ENCODE measurements around the gene PIGH.
"Not testable (repeated sequence)": the region's sequence is repeated elsewhere in the genome, so short reads cannot be mapped to it uniquely, and the experiment has no call there.

PIGH gene

GRCh38 chr14:67599698-67600561 is at the start of gene PIGH:
Gene PIGH (minus strand): TSS chr14:67600268. CDS start chr14:67600203, 65 bp downstream.
- peak; percentile 92 to 93 for DNase-seq

- DNase-seq = no peak
Measured at GRCh38 chr14:67646131-67646530, 46.1 kb upstream of the PIGH start.

- no peak for DNase-seq
Measured at GRCh38 chr14:67645414-67645813, 45.3 kb upstream of the PIGH start.

GRCh38 chr14:67644428-67644827 is 44.4 kb upstream of the PIGH start:
- DNase-seq = no peak

GRCh38 chr14:67643713-67644112 is 43.6 kb upstream of the PIGH start:
- DNase-seq = no peak

GRCh38 chr14:67641902-67642749 is 42.1 kb upstream of the PIGH start:
- no peak for DNase-seq

- DNase-seq = no peak
Measured at GRCh38 chr14:67641480-67641879, 41.4 kb upstream of the PIGH start.

- DNase-seq = no peak
Measured at GRCh38 chr14:67638642-67639041, 38.6 kb upstream of the PIGH start.

GRCh38 chr14:67636361-67636919 is 36.4 kb upstream of the PIGH start:
- DNase-seq = no peak

GRCh38 chr14:67633451-67634147 is 33.5 kb upstream of the PIGH start:
- DNase-seq = no peak

GRCh38 chr14:67630938-67631337 is 30.9 kb upstream of the PIGH start:
- DNase-seq = no peak

- DNase-seq = no peak
Measured at GRCh38 chr14:67630186-67630585, 30.1 kb upstream of the PIGH start.

- no peak for DNase-seq
Measured at GRCh38 chr14:67627519-67627918, 27.5 kb upstream of the PIGH start.

GRCh38 chr14:67626131-67626530 is 26.1 kb upstream of the PIGH start:
- not testable (repeated sequence) for DNase-seq

GRCh38 chr14:67623114-67623513 is 23.0 kb upstream of the PIGH start:
- no peak for DNase-seq

- no peak for DNase-seq
Measured at GRCh38 chr14:67622675-67623074, 22.6 kb upstream of the PIGH start.

- no peak for DNase-seq
Measured at GRCh38 chr14:67620217-67620785, 20.2 kb upstream of the PIGH start.

GRCh38 chr14:67619446-67620216 is 19.6 kb upstream of the PIGH start, which contains the start of gene ARG2:
Gene ARG2 (plus strand): TSS chr14:67619920. CDS start chr14:67619978, 58 bp downstream.
- peak; percentile 95 to 98 for DNase-seq

- no peak for DNase-seq
Measured at GRCh38 chr14:67618617-67619063, 18.6 kb upstream of the PIGH start.

- no peak for DNase-seq
Measured at GRCh38 chr14:67610491-67610890, 10.4 kb upstream of the PIGH start.

GRCh38 chr14:67609642-67610310 is 9.7 kb upstream of the PIGH start:
- DNase-seq = no peak
